Coronary artery (tissue), 2 donors: ENCODE data around the gene ATXN1.
A peak's percentile ranks its signal among the peaks of the same experiment; 100 is the strongest.

ENCODE experiments used
- DNase-seq: peaks from one replicate; pipeline ENCODE4 v3.0.0-alpha.2; 2017; ENCODE audit warnings: low spot score
- H3K27ac ChIP-seq, 2 donors: fragments of 200-600 bp; sonication (generic); one replicate each; pipeline ENCODE4 v1.5.1; 2016 to 2019
- H3K4me3 ChIP-seq: fragments of 200-600 bp; sonication (generic); 2 replicates; pipeline ENCODE4 v1.5.1; 2016; ENCODE audit warnings: mild to moderate bottlenecking, moderate library complexity
- CTCF ChIP-seq: fragments of 200-600 bp; sonication (generic); IDR thresholded peaks from one replicate; pipeline ENCODE4 v1.5.1; 2019; ENCODE audit warnings: antibody characterized with exemption

Gene ATXN1

GRCh38 chr6:16399158-16399557 lies 362.1 kb downstream of the ATXN1 start:
- no peak for DNase-seq
- Histone ChIP-seq H3K27ac (peak overlapping the region; percentile 64 to 89), H3K4me3 (peak overlapping the region; percentile 7)
- TF ChIP-seq CTCF = no peak

- DNase-seq = no peak
Measured at GRCh38 chr6:16398587-16398986, 362.7 kb downstream of the ATXN1 start.

DNA sequence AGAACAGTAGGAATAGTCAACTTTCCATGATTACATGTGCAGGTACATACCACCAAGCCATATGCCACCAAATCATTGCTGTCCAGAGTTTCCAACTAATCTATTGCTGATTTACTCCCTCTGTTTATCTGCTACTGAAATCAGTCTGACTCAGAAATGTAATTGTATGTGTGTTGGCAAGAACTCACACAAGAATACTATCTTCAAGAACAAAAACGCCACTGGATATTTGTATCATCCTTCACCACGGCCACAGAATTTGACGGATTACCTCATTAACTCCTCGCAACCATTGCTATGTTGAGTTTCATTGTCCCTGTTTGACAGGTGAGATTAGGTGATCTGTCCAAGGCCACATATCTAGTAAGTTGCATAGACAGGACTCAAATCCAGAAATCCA lies 363.6 kb downstream of the ATXN1 start:
- H3K27ac ChIP-seq = peak overlapping the region in 1 of 2 donors; percentile 19
- H3K4me3 ChIP-seq = no peak overlapping the region
- TF ChIP-seq CTCF = no peak
- no peak for DNase-seq

More at GRCh38 chr6:16398587-16398986, 362.7 kb downstream of the ATXN1 start:
- Histone ChIP-seq H3K4me3 (peak overlapping the region; percentile 7), H3K27ac (peak overlapping the region; percentile 64 to 89)
- TF ChIP-seq CTCF = no peak

- Histone ChIP-seq H3K27ac (no peak overlapping the region), H3K4me3 (no peak overlapping the region)
- no peak for TF ChIP-seq CTCF
- DNase-seq = no peak
Measured at GRCh38 chr6:16396497-16397319, 364.6 kb downstream of the ATXN1 start.

- H3K27ac ChIP-seq = no peak overlapping the region
- H3K4me3 ChIP-seq = no peak overlapping the region
- DNase-seq = no peak
- TF ChIP-seq CTCF = no peak
Measured at GRCh38 chr6:16394632-16395031, 366.6 kb downstream of the ATXN1 start.

- no peak for TF ChIP-seq CTCF
- DNase-seq = no peak
- Histone ChIP-seq H3K27ac (no peak overlapping the region), H3K4me3 (no peak overlapping the region)
Measured at GRCh38 chr6:16393326-16393725, 367.9 kb downstream of the ATXN1 start.

DNA sequence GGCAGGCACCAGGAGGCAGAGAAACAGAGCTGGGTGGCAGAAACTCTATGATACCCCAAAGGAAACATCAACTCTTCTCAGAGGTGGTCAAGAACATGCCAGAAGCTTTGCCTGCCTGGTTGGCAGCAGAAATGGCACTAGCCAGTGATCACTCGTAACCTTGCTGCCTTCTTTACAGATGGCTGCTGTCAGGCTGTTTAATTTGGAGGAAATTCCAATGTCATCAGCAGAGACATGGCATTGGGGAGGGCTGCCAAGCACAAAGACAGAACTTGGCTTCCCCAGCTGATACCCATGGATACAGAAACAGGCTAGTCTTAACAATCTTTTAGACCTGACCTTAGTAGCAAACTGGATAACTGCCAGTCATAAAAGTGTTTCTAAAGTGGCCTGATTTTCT lies 369.2 kb downstream of the ATXN1 start:
- H3K4me3 ChIP-seq = no peak overlapping the region
- no peak for DNase-seq
- peak overlapping the region; percentile 61 to 76 for H3K27ac ChIP-seq
- TF ChIP-seq CTCF = no peak
